ENCODE data around the gene GNB1L. TPM values are rescaled to one million over a fixed set of nuclear protein-coding genes. Genes with fewer than 3 reads are reported as not detected.

GNB1L gene
- total RNA-seq, 1 donor from 2014 or later, result 6.1 TPM

DNA sequence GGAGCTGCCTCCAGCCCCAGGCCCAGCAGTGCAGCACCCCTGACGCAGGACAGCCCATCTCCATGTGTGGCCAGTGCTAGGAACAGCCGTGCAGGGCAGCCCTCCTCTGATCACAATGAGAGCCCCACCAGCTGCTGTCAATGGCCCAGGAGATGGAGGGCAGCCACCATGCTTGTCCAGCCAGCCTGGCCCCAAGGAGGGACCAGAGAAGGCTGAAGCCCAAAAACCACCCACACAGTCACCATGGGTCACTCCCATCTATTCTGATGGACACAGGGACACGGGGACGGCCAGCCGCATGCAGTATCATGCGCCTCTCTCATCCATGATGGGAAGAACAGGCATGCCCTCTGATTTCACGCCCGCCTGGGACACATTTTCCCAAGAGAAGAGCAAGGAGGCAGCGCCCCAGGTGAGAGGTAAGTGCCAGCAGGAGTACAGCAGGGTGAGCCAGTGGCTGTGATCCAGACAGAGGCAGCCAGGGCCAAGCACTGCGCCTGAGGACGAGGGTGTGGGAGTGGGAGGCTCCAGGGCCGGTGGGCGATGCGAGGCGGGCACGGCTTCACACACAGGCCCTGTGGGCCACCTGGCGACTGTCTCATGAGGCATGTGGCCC, 33.6 kb upstream of the GNB1L start:
- no peak for TF ChIP-seq CTCF (IDR thresholded peaks at IDR 0.05)
- Mint-ChIP-seq H3K27ac (ENCODE audit: unreplicated experiment) (no peak overlapping the region), H3K4me1 (ENCODE audit: unreplicated experiment) (peaks cover 39% of the 10 kb centered on the region), H3K36me3 (ENCODE audit: unreplicated experiment) (no peaks in the 10 kb centered on the region), H3K27me3 (ENCODE audit: unreplicated experiment) (no peaks in the 10 kb centered on the region), H3K9me3 (ENCODE audit: unreplicated experiment) (no peaks in the 10 kb centered on the region), H3K4me3 (ENCODE audit: unreplicated experiment) (no peak overlapping the region)
- no peak for DNase-seq (ENCODE audit: extremely low spot score, unreplicated experiment)

DNA sequence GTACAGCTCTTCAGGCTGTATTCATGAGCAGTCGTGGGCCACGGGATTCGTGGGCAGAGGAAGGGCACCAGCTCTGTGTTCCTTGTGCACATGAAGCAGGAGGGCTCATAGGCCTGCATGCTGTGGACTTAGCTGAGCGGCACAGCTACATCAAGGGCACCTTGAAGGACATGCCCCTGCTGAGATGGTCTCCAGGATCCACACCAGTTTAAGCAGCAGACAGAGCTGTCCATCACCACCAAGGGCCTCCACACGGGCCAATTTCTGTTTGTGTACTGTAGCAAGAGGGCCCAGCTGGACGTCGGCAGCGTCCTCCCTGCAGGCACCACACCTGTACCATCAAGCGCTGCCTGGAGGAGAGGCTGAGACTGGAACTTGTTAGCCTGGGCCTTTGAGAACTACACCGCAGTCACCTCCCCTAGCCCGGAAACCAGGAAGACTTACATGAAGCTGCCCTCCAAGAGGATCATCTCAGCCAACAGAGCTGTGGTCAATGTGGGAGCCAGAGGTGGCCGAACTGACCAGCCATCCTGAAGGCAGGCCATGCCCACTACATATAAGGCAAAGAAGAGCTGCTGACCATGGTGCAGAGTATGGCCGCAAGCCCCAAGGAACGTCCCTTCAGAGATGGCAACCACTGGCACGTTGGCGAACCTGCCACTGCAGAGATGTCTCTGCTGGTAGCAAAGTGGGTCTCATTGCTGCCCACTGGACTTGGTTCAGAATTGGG, 32.7 kb upstream of the GNB1L start:
- no peak for DNase-seq (ENCODE audit: extremely low spot score, unreplicated experiment)
- Mint-ChIP-seq H3K4me1 (ENCODE audit: unreplicated experiment) (peaks cover 39% of the 10 kb centered on the region), H3K9me3 (ENCODE audit: unreplicated experiment) (no peaks in the 10 kb centered on the region), H3K27ac (ENCODE audit: unreplicated experiment) (no peak overlapping the region), H3K4me3 (ENCODE audit: unreplicated experiment) (no peak overlapping the region), H3K27me3 (ENCODE audit: unreplicated experiment) (no peaks in the 10 kb centered on the region), H3K36me3 (ENCODE audit: unreplicated experiment) (no peaks in the 10 kb centered on the region)
- no peak for TF ChIP-seq CTCF (IDR thresholded peaks at IDR 0.05)

- Mint-ChIP-seq H3K9me3 (ENCODE audit: unreplicated experiment) (no peaks in the 10 kb centered on the region), H3K36me3 (ENCODE audit: unreplicated experiment) (no peaks in the 10 kb centered on the region), H3K4me1 (ENCODE audit: unreplicated experiment) (peaks cover 39% of the 10 kb centered on the region), H3K4me3 (ENCODE audit: unreplicated experiment) (no peak overlapping the region), H3K27ac (ENCODE audit: unreplicated experiment) (no peak overlapping the region), H3K27me3 (ENCODE audit: unreplicated experiment) (no peaks in the 10 kb centered on the region)
- no peak for TF ChIP-seq CTCF (IDR thresholded peaks at IDR 0.05)
- no peak for DNase-seq (ENCODE audit: extremely low spot score, unreplicated experiment)
Measured at GRCh38 chr22:19886605-19887255, 32.1 kb upstream of the GNB1L start.

DNA sequence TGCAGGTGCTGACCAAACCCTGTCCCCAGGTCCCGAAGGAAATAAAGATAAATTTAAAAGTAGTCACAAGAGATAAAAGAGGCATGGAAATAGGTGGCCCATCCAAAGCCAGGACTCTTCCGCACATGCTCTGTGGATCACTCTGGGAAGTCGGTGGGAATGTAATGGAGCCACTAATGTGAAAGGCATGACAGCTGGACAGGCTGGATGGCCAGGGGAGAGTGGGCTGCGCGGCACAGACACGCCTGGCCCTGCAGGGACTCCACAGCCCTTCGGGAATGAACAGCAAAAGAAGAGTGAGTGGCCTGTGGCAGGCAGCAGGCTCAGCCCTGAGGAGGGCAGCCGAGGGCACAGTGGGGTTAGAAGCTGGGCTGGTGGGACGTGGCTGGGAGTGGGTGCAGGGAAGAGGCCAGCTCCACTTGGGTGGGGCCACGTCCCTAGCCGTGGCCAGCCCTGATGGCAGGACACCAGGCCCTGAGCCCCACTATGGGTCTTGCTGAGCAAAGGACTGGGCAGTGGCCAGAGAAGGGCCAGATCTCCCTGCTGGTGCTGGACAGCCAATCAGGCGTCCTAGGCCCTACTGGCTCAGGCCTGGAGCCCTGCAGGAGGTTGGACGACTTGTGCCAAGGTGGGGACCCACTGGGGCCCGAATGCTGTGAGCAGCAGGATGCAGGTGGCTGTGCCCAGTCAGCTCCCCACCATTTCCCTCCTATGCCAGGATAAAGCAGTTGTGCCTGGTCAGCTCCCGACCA, 31.3 kb upstream of the GNB1L start:
- Mint-ChIP-seq H3K27ac (ENCODE audit: unreplicated experiment) (peak overlapping the region; percentile 41), H3K27me3 (ENCODE audit: unreplicated experiment) (no peaks in the 10 kb centered on the region), H3K36me3 (ENCODE audit: unreplicated experiment) (no peaks in the 10 kb centered on the region), H3K4me1 (ENCODE audit: unreplicated experiment) (peaks cover 39% of the 10 kb centered on the region), H3K9me3 (ENCODE audit: unreplicated experiment) (no peaks in the 10 kb centered on the region), H3K4me3 (ENCODE audit: unreplicated experiment) (no peak overlapping the region)
- DNase-seq (ENCODE audit: extremely low spot score, unreplicated experiment), result no peak
- no peak for TF ChIP-seq CTCF (IDR thresholded peaks at IDR 0.05)
